ENCODE measurements around the gene CDC23. TPM values are rescaled to one million over a fixed set of nuclear protein-coding genes. Genes with fewer than 3 reads are reported as not detected.
"Not testable (repeated sequence)": the region's sequence is repeated elsewhere in the genome, so short reads cannot be mapped to it uniquely, and the experiment has no call there.

Gene CDC23
- total RNA-seq, 1 donor: 28.6 TPM

DNA sequence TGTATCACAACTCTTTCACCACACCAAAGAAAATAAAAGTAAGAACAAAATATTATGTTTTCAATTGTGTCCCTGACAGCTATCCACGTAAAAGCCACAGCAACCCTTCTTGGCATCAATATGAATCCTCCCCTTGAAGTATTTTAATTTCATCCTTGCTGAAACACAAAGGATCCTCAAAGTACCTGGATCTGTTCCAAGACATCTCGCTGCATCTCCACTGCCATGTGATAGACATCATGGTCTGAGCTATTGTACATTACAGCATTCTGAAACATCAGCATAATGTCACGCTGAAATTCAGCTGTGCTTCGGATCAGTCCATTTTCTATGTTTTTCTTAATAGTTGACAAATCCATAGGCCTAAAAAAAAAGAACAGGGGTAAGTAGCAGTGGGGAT lies 52.4 kb downstream of the CDC23 start:
- Histone ChIP-seq H3K4me3 (ENCODE audit: insufficient read depth, low read length) (no peak overlapping the region), H2AFZ (ENCODE audit: low read length) (no peak overlapping the region), H3K9me3 (ENCODE audit: low read depth, low read length) (no peaks in the 10 kb centered on the region), H3K4me1 (ENCODE audit: insufficient read depth, low read length) (no peaks in the 10 kb centered on the region), H3K36me3 (ENCODE audit: insufficient read depth, low read length) (peaks cover 93% of the 10 kb centered on the region), H4K20me1 (ENCODE audit: insufficient read depth, low read length) (peaks cover 13% of the 10 kb centered on the region), H3K27ac (ENCODE audit: low read depth, low read length) (no peak overlapping the region), H3K4me2 (ENCODE audit: insufficient read depth, low read length) (no peak overlapping the region), H3K27me3 (ENCODE audit: insufficient read depth, low read length) (no peaks in the 10 kb centered on the region), H3K79me2 (ENCODE audit: insufficient read depth, low read length) (no peaks in the 10 kb centered on the region)
- TF ChIP-seq, protein P1, sequence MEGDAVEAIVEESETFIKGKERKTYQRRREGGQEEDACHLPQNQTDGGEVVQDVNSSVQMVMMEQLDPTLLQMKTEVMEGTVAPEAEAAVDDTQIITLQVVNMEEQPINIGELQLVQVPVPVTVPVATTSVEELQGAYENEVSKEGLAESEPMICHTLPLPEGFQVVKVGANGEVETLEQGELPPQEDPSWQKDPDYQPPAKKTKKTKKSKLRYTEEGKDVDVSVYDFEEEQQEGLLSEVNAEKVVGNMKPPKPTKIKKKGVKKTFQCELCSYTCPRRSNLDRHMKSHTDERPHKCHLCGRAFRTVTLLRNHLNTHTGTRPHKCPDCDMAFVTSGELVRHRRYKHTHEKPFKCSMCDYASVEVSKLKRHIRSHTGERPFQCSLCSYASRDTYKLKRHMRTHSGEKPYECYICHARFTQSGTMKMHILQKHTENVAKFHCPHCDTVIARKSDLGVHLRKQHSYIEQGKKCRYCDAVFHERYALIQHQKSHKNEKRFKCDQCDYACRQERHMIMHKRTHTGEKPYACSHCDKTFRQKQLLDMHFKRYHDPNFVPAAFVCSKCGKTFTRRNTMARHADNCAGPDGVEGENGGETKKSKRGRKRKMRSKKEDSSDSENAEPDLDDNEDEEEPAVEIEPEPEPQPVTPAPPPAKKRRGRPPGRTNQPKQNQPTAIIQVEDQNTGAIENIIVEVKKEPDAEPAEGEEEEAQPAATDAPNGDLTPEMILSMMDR (IDR thresholded peaks at IDR 0.05; ENCODE audit: extremely low read depth, low read depth, low read length): no peak
- DNase-seq (ENCODE audit: insufficient read length, low spot score, missing footprints): no peak

GRCh38 chr5:138159666-138160065 lies 53.5 kb downstream of the CDC23 start:
- Histone ChIP-seq H3K9me3 (ENCODE audit: low read depth, low read length) (no peaks in the 10 kb centered on the region), H3K27me3 (ENCODE audit: insufficient read depth, low read length) (no peaks in the 10 kb centered on the region), H2AFZ (ENCODE audit: low read length) (no peak overlapping the region), H4K20me1 (ENCODE audit: insufficient read depth, low read length) (peaks cover 13% of the 10 kb centered on the region), H3K4me1 (ENCODE audit: insufficient read depth, low read length) (no peaks in the 10 kb centered on the region), H3K27ac (ENCODE audit: low read depth, low read length) (no peak overlapping the region), H3K79me2 (ENCODE audit: insufficient read depth, low read length) (no peaks in the 10 kb centered on the region), H3K4me3 (ENCODE audit: insufficient read depth, low read length) (no peak overlapping the region), H3K36me3 (ENCODE audit: insufficient read depth, low read length) (peaks cover 83% of the 10 kb centered on the region), H3K4me2 (ENCODE audit: insufficient read depth, low read length) (no peak overlapping the region)
- TF ChIP-seq, protein P1 (IDR thresholded peaks at IDR 0.05; ENCODE audit: extremely low read depth, low read depth, low read length): no peak
- DNase-seq (ENCODE audit: insufficient read length, low spot score, missing footprints): no peak

GRCh38 chr5:138157626-138158025 lies 55.5 kb downstream of the CDC23 start:
- no peak overlapping the region for H3K27ac ChIP-seq (ENCODE audit: low read depth, low read length)
- no peak overlapping the region for H2AFZ ChIP-seq (ENCODE audit: low read length)
- H3K4me3 ChIP-seq (ENCODE audit: insufficient read depth, low read length): no peak overlapping the region
- no peaks in the 10 kb centered on the region for H3K79me2 ChIP-seq (ENCODE audit: insufficient read depth, low read length)
- H3K9me3 ChIP-seq (ENCODE audit: low read depth, low read length): no peaks in the 10 kb centered on the region
- TF ChIP-seq, protein P1 (IDR thresholded peaks at IDR 0.05; ENCODE audit: extremely low read depth, low read depth, low read length): no peak
- H3K27me3 ChIP-seq (ENCODE audit: insufficient read depth, low read length): no peaks in the 10 kb centered on the region
- H3K4me2 ChIP-seq (ENCODE audit: insufficient read depth, low read length): no peak overlapping the region
- H3K4me1 ChIP-seq (ENCODE audit: insufficient read depth, low read length): no peaks in the 10 kb centered on the region
- H4K20me1 ChIP-seq (ENCODE audit: insufficient read depth, low read length): peaks cover 10% of the 10 kb centered on the region
- no peak for DNase-seq (ENCODE audit: insufficient read length, low spot score, missing footprints)
- peaks cover 62% of the 10 kb centered on the region for H3K36me3 ChIP-seq (ENCODE audit: insufficient read depth, low read length)

GRCh38 chr5:138155977-138156376 lies 57.1 kb downstream of the CDC23 start:
- H3K27ac ChIP-seq (ENCODE audit: low read depth, low read length); H3K9me3 ChIP-seq (ENCODE audit: low read depth, low read length); H4K20me1 ChIP-seq (ENCODE audit: insufficient read depth, low read length); H3K4me1 ChIP-seq (ENCODE audit: insufficient read depth, low read length); H3K4me2 ChIP-seq (ENCODE audit: insufficient read depth, low read length); DNase-seq (ENCODE audit: insufficient read length, low spot score, missing footprints); H3K27me3 ChIP-seq (ENCODE audit: insufficient read depth, low read length); H3K4me3 ChIP-seq (ENCODE audit: insufficient read depth, low read length); H3K79me2 ChIP-seq (ENCODE audit: insufficient read depth, low read length); H2AFZ ChIP-seq (ENCODE audit: low read length): not testable (repeated sequence)
- peaks cover 46% of the 10 kb centered on the region for H3K36me3 ChIP-seq (ENCODE audit: insufficient read depth, low read length)

Data from osteoblast (primary cell).